ENCODE measurements around the gene DNAH2.

DNA sequence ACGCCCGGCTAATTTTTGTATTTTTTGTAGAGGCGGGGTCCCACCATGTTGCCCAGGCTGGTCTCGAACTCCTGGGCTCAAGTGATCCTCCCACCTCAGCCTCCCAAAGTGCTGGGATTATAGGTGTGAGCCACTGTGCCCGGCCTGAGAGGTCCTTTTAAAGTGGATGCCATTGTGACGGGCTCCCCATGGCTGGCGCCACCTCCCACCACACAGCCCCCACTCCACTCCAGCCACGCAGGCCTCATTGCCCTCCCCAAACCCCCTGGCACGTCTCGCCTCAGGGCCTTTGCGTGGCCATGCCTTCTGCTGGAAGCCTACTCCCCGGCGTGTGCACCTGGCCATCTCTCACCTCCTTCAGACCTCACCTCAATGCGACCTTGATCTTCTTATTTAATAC lies 104.6 kb downstream of the DNAH2 start:
- TF ChIP-seq, protein P1, sequence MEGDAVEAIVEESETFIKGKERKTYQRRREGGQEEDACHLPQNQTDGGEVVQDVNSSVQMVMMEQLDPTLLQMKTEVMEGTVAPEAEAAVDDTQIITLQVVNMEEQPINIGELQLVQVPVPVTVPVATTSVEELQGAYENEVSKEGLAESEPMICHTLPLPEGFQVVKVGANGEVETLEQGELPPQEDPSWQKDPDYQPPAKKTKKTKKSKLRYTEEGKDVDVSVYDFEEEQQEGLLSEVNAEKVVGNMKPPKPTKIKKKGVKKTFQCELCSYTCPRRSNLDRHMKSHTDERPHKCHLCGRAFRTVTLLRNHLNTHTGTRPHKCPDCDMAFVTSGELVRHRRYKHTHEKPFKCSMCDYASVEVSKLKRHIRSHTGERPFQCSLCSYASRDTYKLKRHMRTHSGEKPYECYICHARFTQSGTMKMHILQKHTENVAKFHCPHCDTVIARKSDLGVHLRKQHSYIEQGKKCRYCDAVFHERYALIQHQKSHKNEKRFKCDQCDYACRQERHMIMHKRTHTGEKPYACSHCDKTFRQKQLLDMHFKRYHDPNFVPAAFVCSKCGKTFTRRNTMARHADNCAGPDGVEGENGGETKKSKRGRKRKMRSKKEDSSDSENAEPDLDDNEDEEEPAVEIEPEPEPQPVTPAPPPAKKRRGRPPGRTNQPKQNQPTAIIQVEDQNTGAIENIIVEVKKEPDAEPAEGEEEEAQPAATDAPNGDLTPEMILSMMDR (IDR thresholded peaks at IDR 0.05; ENCODE audit: low read length), result no peak
- TF ChIP-seq EZH2 (IDR thresholded peaks at IDR 0.05; ENCODE audit: borderline replicate concordance, low read length), result no peak
